Lung (tissue), 12 donors: ENCODE results near the gene NEK7. TPM values are rescaled to one million over a fixed set of nuclear protein-coding genes. Genes with fewer than 3 reads are reported as not detected.

ENCODE experiments used
- ATAC-seq: fragments of 200-7000 bp; cut with Tn5 transposase; one replicate; pipeline ENCODE4 v1.9.1; 2020; ENCODE audit warnings: moderate number of reproducible peaks; ENCODE audit not compliant: insufficient read depth, low FRiP score
- DNase-seq, 3 donors: peaks; one replicate each; pipeline ENCODE4 v3.0.0-alpha.2; 2013 to 2017
- H3K27ac ChIP-seq, 2 donors: one replicate each; pipeline ENCODE4 v1.5.1; 2013; ENCODE audit warnings: mild to moderate bottlenecking in 2 of 2, moderate library complexity in 2 of 2, control low read depth in 1 of 2, inconsistent platforms in 1 of 2, low read depth in 1 of 2, low read length in 1 of 2
- H3K27me3 ChIP-seq, 3 donors: one replicate each; pipeline ENCODE4 v1.5.1; 2013; ENCODE audit warnings: low read length in 2 of 3; ENCODE audit not compliant: control insufficient read depth in 3 of 3, insufficient read depth in 3 of 3
- H3K36me3 ChIP-seq, 4 donors: one replicate each; pipeline ENCODE4 v1.5.1; 2013; ENCODE audit warnings: low read length in 4 of 4, mild to moderate bottlenecking in 1 of 4, moderate library complexity in 1 of 4; ENCODE audit not compliant: control insufficient read depth in 4 of 4, insufficient read depth in 4 of 4
- H3K4me1 ChIP-seq, 5 donors: one replicate each; pipeline ENCODE4 v1.5.1; 2013; ENCODE audit warnings: low read length in 5 of 5, mild to moderate bottlenecking in 2 of 5, moderate library complexity in 1 of 5; ENCODE audit not compliant: control insufficient read depth in 5 of 5, insufficient read depth in 5 of 5
- H3K4me3 ChIP-seq: one replicate; pipeline ENCODE4 v1.5.1; 2013; ENCODE audit warnings: mild to moderate bottlenecking, control low read depth, moderate library complexity
- H3K9ac ChIP-seq, 2 donors: one replicate each; pipeline ENCODE4 v1.5.1; 2013; ENCODE audit warnings: low read length in 2 of 2, control low read depth in 1 of 2; ENCODE audit not compliant: insufficient read depth in 1 of 2
- H3K9me3 ChIP-seq, 4 donors: one replicate each; pipeline ENCODE4 v1.5.1; 2013; ENCODE audit warnings: low read length in 3 of 4, mild to moderate bottlenecking in 1 of 4, moderate library complexity in 1 of 4; ENCODE audit not compliant: control insufficient read depth in 4 of 4, insufficient read depth in 3 of 4
- CTCF ChIP-seq: IDR thresholded peaks from 2 replicates; pipeline ENCODE4 v1.5.1; 2012; ENCODE audit warnings: mild to moderate bottlenecking; ENCODE audit errors: control extremely low read depth, extremely low read depth
- WGBS, 2 donors: extraction: QIAGEN DNeasy Blood & Tissue Kit; methylation state at CpG; one replicate each; pipeline ENCODE4 v1.1.7; 2013; 5-methylcytosine and 5-hydroxymethylcytosine counted together
- polyA plus RNA-seq, 2 donors: library from polyadenylated mRNA; stranded (reverse); fragments of 200-250 nt; gene quantifications; one replicate each; pipeline ENCODE4 v1.2.1, GENCODE V29; 2013
- total RNA-seq, 2 donors: library from RNA; depleted of rRNA in 1 of 2; stranded (reverse); fragments of >200 nt in 1 of 2; gene quantifications; one replicate each; pipeline ENCODE4 v1.2.1, GENCODE V29; 2014 to 2021
- donor health status: control.
- donor health status: control.
- donor health status: Bipolar disorder and iron deficiency.
- donor health status: healthy.
- donor health status: DM: yes; HTN: yes; CAD: no.

NEK7 gene
- total and polyA plus RNA-seq, 4 donors = 23.9 to 132 (median 64.2) TPM

GRCh38 chr1:198178615-198179014 is 21.8 kb downstream of the NEK7 start:
- no peak for TF ChIP-seq CTCF
- Histone ChIP-seq H3K9me3 (no peaks in the 10 kb centered on the region), H3K27me3 (no peaks in the 10 kb centered on the region), H3K27ac (no peak overlapping the region), H3K9ac (no peak overlapping the region), H3K36me3 (no peaks in the 10 kb centered on the region), H3K4me1 (peaks cover 3 to 72% (median 27%) of the 10 kb centered on the region in 5 donors), H3K4me3 (no peak overlapping the region)
- 64 to 80% methylated on average over 1 of the region's 1 CpG for WGBS, 2 donors
- ATAC-seq (no peak), DNase-seq (no peak)

- Histone ChIP-seq H3K4me3 (no peak overlapping the region), H3K27me3 (no peaks in the 10 kb centered on the region), H3K27ac (peak overlapping the region in 1 of 2 donors; percentile 33), H3K36me3 (no peaks in the 10 kb centered on the region), H3K9ac (no peak overlapping the region), H3K4me1 (peaks cover 3 to 72% (median 23%) of the 10 kb centered on the region in 5 donors), H3K9me3 (no peaks in the 10 kb centered on the region)
- ATAC-seq (no peak), DNase-seq (peak in 2 of 3 donors; percentile 41 to 57)
- 5 to 13% methylated on average over 2 of the region's 2 CpGs for WGBS, 2 donors
- TF ChIP-seq CTCF = no peak
Measured at GRCh38 chr1:198179556-198179981, 22.8 kb downstream of the NEK7 start.

- Histone ChIP-seq H3K27ac (no peak overlapping the region), H3K9ac (no peak overlapping the region), H3K4me3 (no peak overlapping the region), H3K27me3 (no peaks in the 10 kb centered on the region), H3K4me1 (peaks cover 3 to 53% (median 28%) of the 10 kb centered on the region in 5 donors), H3K36me3 (no peaks in the 10 kb centered on the region), H3K9me3 (no peaks in the 10 kb centered on the region)
- no peak for DNase-seq
- TF ChIP-seq CTCF = no peak
- WGBS, 2 donors = 62 to 77% methylated on average over 3 of the region's 3 CpGs
- ATAC-seq = no peak
Measured at GRCh38 chr1:198183605-198184004, 26.8 kb downstream of the NEK7 start.

- Histone ChIP-seq H3K27ac (no peak overlapping the region), H3K9ac (no peak overlapping the region), H3K4me1 (peaks cover 3 to 53% (median 28%) of the 10 kb centered on the region in 5 donors), H3K27me3 (no peaks in the 10 kb centered on the region), H3K36me3 (no peaks in the 10 kb centered on the region), H3K9me3 (no peaks in the 10 kb centered on the region), H3K4me3 (no peak overlapping the region)
- no peak for ATAC-seq
- WGBS, 2 donors = 96 to 98% methylated on average over 4 of the region's 4 CpGs
- TF ChIP-seq CTCF = no peak
- no peak for DNase-seq
Measured at GRCh38 chr1:198184516-198184915, 27.7 kb downstream of the NEK7 start.
